ENCODE data around the gene GALNS.

Gene GALNS

GRCh38 chr16:88901718-88902337 is 45.1 kb upstream of the GALNS start:
- Histone ChIP-seq H3K9ac (ENCODE audit: insufficient read length, low read depth) (peak overlapping the region; percentile 18), H3K36me3 (ENCODE audit: insufficient read depth, insufficient read length, low read length) (no peaks in the 10 kb centered on the region), H3K9me3 (ENCODE audit: insufficient read depth, low read length) (no peaks in the 10 kb centered on the region), H3K4me1 (ENCODE audit: insufficient read depth, insufficient read length) (peaks cover 15% of the 10 kb centered on the region), H3K27me3 (ENCODE audit: insufficient read depth, insufficient read length) (no peaks in the 10 kb centered on the region), H3K4me3 (ENCODE audit: insufficient read length, low read depth) (no peak overlapping the region)
- no peak for TF ChIP-seq ZNF274 (IDR thresholded peaks at IDR 0.05; ENCODE audit: low read depth, low read length)
- TF ChIP-seq YY1 (IDR thresholded peaks at IDR 0.05; ENCODE audit: insufficient read depth, insufficient read length): no peak
- TF ChIP-seq SUZ12 (IDR thresholded peaks at IDR 0.05; ENCODE audit: extremely low read depth, insufficient read depth, insufficient read length): no peak
- DNase-seq (ENCODE audit: low read depth, low spot score): no peak

- H3K4me1 ChIP-seq (ENCODE audit: insufficient read depth, insufficient read length): peaks cover 9% of the 10 kb centered on the region
- no peak overlapping the region for H3K9ac ChIP-seq (ENCODE audit: insufficient read length, low read depth)
- DNase-seq (ENCODE audit: low read depth, low spot score): no peak
Observed at GRCh38 chr16:88900662-88901052, 43.9 kb upstream of the GALNS start.

GRCh38 chr16:88899901-88900661 is 43.3 kb upstream of the GALNS start:
- Histone ChIP-seq H3K36me3 (ENCODE audit: insufficient read depth, insufficient read length, low read length) (no peaks in the 10 kb centered on the region), H3K9ac (ENCODE audit: insufficient read length, low read depth) (peak overlapping the region; percentile 9)
- no peak for DNase-seq (ENCODE audit: low read depth, low spot score)

More at GRCh38 chr16:88900662-88901052, 43.9 kb upstream of the GALNS start:
- H3K4me3 ChIP-seq (ENCODE audit: insufficient read length, low read depth): no peak overlapping the region
- no peaks in the 10 kb centered on the region for H3K27me3 ChIP-seq (ENCODE audit: insufficient read depth, insufficient read length)
- H3K36me3 ChIP-seq (ENCODE audit: insufficient read depth, insufficient read length, low read length): no peaks in the 10 kb centered on the region
- no peaks in the 10 kb centered on the region for H3K9me3 ChIP-seq (ENCODE audit: insufficient read depth, low read length)
- TF ChIP-seq ZNF274 (IDR thresholded peaks at IDR 0.05; ENCODE audit: low read depth, low read length) (no peak), YY1 (IDR thresholded peaks at IDR 0.05; ENCODE audit: insufficient read depth, insufficient read length) (no peak), SUZ12 (IDR thresholded peaks at IDR 0.05; ENCODE audit: extremely low read depth, insufficient read depth, insufficient read length) (no peak)

GRCh38 chr16:88897696-88898425 is 41.1 kb upstream of the GALNS start:
- no peak for DNase-seq (ENCODE audit: low read depth, low spot score)
- no peak overlapping the region for H3K4me3 ChIP-seq (ENCODE audit: insufficient read length, low read depth)
- H3K36me3 ChIP-seq (ENCODE audit: insufficient read depth, insufficient read length, low read length): no peaks in the 10 kb centered on the region
- TF ChIP-seq YY1 (IDR thresholded peaks at IDR 0.05; ENCODE audit: insufficient read depth, insufficient read length) (no peak), ZNF274 (IDR thresholded peaks at IDR 0.05; ENCODE audit: low read depth, low read length) (no peak), SUZ12 (IDR thresholded peaks at IDR 0.05; ENCODE audit: extremely low read depth, insufficient read depth, insufficient read length) (no peak)
- H3K9ac ChIP-seq (ENCODE audit: insufficient read length, low read depth): no peak overlapping the region
- peaks cover 13% of the 10 kb centered on the region for H3K4me1 ChIP-seq (ENCODE audit: insufficient read depth, insufficient read length)
- H3K9me3 ChIP-seq (ENCODE audit: insufficient read depth, low read length): no peaks in the 10 kb centered on the region
- H3K27me3 ChIP-seq (ENCODE audit: insufficient read depth, insufficient read length): no peaks in the 10 kb centered on the region

More at GRCh38 chr16:88899901-88900661, 43.3 kb upstream of the GALNS start:
- Histone ChIP-seq H3K9me3 (ENCODE audit: insufficient read depth, low read length) (no peaks in the 10 kb centered on the region), H3K4me1 (ENCODE audit: insufficient read depth, insufficient read length) (peaks cover 9% of the 10 kb centered on the region), H3K27me3 (ENCODE audit: insufficient read depth, insufficient read length) (no peaks in the 10 kb centered on the region), H3K4me3 (ENCODE audit: insufficient read length, low read depth) (no peak overlapping the region)
- TF ChIP-seq ZNF274 (IDR thresholded peaks at IDR 0.05; ENCODE audit: low read depth, low read length) (no peak), YY1 (IDR thresholded peaks at IDR 0.05; ENCODE audit: insufficient read depth, insufficient read length) (no peak), SUZ12 (IDR thresholded peaks at IDR 0.05; ENCODE audit: extremely low read depth, insufficient read depth, insufficient read length) (no peak)

- no peak for TF ChIP-seq ZNF274 (IDR thresholded peaks at IDR 0.05; ENCODE audit: low read depth, low read length)
- TF ChIP-seq YY1 (IDR thresholded peaks at IDR 0.05; ENCODE audit: insufficient read depth, insufficient read length): no peak
- no peak for TF ChIP-seq SUZ12 (IDR thresholded peaks at IDR 0.05; ENCODE audit: extremely low read depth, insufficient read depth, insufficient read length)
- H3K4me3 ChIP-seq (ENCODE audit: insufficient read length, low read depth): no peak overlapping the region
Observed at GRCh38 chr16:88896238-88897070, 39.7 kb upstream of the GALNS start.

GRCh38 chr16:88895335-88895734 is 38.6 kb upstream of the GALNS start:
- no peaks in the 10 kb centered on the region for H3K27me3 ChIP-seq (ENCODE audit: insufficient read depth, insufficient read length)

More at GRCh38 chr16:88896238-88897070, 39.7 kb upstream of the GALNS start:
- Histone ChIP-seq H3K9me3 (ENCODE audit: insufficient read depth, low read length) (no peaks in the 10 kb centered on the region), H3K36me3 (ENCODE audit: insufficient read depth, insufficient read length, low read length) (no peaks in the 10 kb centered on the region), H3K4me1 (ENCODE audit: insufficient read depth, insufficient read length) (peaks cover 5% of the 10 kb centered on the region), H3K9ac (ENCODE audit: insufficient read length, low read depth) (no peak overlapping the region), H3K27me3 (ENCODE audit: insufficient read depth, insufficient read length) (no peaks in the 10 kb centered on the region)
- no peak for DNase-seq (ENCODE audit: low read depth, low spot score)

More at GRCh38 chr16:88895335-88895734, 38.6 kb upstream of the GALNS start:
- Histone ChIP-seq H3K4me3 (ENCODE audit: insufficient read length, low read depth) (no peak overlapping the region), H3K9ac (ENCODE audit: insufficient read length, low read depth) (no peak overlapping the region), H3K36me3 (ENCODE audit: insufficient read depth, insufficient read length, low read length) (no peaks in the 10 kb centered on the region), H3K9me3 (ENCODE audit: insufficient read depth, low read length) (no peaks in the 10 kb centered on the region), H3K4me1 (ENCODE audit: insufficient read depth, insufficient read length) (peaks cover 5% of the 10 kb centered on the region)
- no peak for TF ChIP-seq YY1 (IDR thresholded peaks at IDR 0.05; ENCODE audit: insufficient read depth, insufficient read length)
- no peak for TF ChIP-seq ZNF274 (IDR thresholded peaks at IDR 0.05; ENCODE audit: low read depth, low read length)
- TF ChIP-seq SUZ12 (IDR thresholded peaks at IDR 0.05; ENCODE audit: extremely low read depth, insufficient read depth, insufficient read length): no peak
- DNase-seq (ENCODE audit: low read depth, low spot score): no peak

Data from NT2/D1 (cell line).